ENCODE data around the gene MAP2K3.

MAP2K3 gene

DNA sequence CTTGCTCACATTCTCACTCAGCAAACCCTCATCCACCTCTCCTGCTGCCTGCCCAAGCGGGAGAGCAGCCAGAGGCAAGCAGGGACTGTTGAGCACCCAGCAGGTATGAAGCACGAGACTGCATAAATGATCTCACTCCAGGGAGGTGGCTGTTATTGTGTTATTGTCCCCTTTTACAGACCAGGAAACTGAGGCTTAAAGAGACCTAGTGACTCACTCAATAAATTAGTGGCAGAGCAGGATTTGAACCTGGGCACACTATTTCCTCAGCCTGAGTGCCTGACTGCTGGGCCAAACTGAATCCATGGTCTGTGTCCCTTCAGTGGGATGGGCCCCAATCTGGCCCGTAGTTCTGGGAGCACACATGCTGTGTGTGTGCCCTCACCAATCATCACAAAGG is 12.3 kb upstream of the MAP2K3 start:
- no peaks in the 10 kb centered on the region for H3K36me3 ChIP-seq
- TF ChIP-seq, protein P1, sequence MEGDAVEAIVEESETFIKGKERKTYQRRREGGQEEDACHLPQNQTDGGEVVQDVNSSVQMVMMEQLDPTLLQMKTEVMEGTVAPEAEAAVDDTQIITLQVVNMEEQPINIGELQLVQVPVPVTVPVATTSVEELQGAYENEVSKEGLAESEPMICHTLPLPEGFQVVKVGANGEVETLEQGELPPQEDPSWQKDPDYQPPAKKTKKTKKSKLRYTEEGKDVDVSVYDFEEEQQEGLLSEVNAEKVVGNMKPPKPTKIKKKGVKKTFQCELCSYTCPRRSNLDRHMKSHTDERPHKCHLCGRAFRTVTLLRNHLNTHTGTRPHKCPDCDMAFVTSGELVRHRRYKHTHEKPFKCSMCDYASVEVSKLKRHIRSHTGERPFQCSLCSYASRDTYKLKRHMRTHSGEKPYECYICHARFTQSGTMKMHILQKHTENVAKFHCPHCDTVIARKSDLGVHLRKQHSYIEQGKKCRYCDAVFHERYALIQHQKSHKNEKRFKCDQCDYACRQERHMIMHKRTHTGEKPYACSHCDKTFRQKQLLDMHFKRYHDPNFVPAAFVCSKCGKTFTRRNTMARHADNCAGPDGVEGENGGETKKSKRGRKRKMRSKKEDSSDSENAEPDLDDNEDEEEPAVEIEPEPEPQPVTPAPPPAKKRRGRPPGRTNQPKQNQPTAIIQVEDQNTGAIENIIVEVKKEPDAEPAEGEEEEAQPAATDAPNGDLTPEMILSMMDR (IDR thresholded peaks at IDR 0.05): no peak
- H3K27me3 ChIP-seq: peaks cover 10% of the 10 kb centered on the region
- no peaks in the 10 kb centered on the region for H3K9me3 ChIP-seq
- peaks cover 22 to 24% of the 10 kb centered on the region in 2 experiments for H3K4me1 ChIP-seq (ENCODE audit: control insufficient read depth in 1 of 2, insufficient read depth in 1 of 2, low read depth in 1 of 2, low read length in 1 of 2)
- no peak overlapping the region for H3K4me3 ChIP-seq (ENCODE audit: low read depth in 1 of 2, low read length in 1 of 2)
- H3K27ac ChIP-seq: no peak overlapping the region

DNA sequence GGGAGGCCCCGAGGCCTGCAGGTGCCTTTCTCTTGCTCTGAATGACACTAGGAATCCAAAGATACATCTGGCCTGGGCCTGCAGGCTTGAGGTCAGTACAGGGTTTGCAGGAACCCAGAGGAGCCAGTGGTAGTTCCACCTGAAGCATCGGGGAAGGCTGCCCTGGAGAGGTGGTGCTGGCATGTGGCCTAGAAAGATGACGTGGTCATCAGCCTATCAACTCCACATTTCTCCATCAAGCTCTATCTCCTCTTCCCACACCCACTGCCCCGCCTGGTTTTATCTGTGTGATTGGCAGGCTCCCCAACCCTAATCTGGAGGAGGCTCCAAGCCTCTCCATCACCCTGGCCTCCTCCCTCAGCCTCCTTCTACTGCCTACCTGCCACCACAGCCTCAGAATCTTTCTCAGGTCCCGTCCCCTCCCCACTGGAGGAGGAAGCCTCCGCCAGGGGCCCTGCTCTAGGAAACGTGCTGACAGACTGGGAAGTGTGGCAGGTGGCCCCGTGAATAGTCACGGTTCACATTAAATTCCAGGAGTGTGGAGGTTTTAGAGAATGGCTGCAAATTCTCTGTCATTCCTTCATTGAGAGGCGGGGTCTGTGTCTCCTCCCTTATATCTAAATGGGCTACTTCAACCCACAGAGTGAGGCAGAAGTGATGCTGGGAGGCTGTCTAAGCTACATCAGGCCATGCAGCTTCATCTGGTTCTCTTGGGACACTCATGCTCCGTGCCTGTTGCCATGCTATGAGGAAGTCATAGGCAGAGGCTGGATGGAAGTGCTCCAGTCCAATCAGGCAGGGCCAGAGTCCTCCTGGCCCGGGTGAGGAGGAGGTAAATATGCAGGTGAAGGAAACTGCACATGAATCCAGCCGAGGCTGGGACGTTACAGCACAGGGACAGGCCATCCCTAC is 11.4 kb upstream of the MAP2K3 start:
- Histone ChIP-seq H3K27ac (no peak overlapping the region), H3K36me3 (no peaks in the 10 kb centered on the region), H3K9me3 (no peaks in the 10 kb centered on the region), H3K4me3 (ENCODE audit: low read depth in 1 of 2, low read length in 1 of 2) (no peak overlapping the region), H3K4me1 (ENCODE audit: control insufficient read depth in 1 of 2, insufficient read depth in 1 of 2, low read depth in 1 of 2, low read length in 1 of 2) (peaks cover 31 to 32% of the 10 kb centered on the region in 2 experiments), H3K27me3 (peaks cover 10% of the 10 kb centered on the region)
- TF ChIP-seq, protein P1 (IDR thresholded peaks at IDR 0.05): no peak

DNA sequence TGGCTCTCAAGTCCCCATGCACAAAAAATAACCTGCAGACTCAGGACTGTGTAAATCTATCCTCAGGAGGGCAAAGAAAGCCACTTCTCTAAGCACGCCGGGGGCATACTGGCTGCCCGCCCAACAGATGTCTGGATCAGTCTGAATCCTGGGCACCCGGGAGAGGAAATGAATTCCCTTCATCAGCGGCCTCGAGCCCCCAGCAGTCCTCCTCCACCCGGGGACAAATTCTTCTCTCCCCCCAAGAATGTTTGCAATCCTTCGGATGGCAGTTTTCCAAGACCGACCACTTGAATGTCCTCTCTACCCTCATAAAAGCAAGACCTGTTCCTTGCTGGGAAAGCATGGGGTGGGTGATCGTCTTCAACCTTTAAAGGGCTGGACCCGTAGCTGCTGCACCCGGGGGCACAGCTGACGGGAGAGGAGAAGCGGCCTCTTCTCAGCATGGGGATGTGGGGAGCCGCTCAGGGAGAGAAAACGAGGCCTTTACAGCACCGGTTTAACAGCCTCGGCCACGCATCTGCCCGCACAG is 9.4 kb upstream of the MAP2K3 start:
- H3K36me3 ChIP-seq: no peaks in the 10 kb centered on the region
- no peak overlapping the region for H3K27ac ChIP-seq
- TF ChIP-seq, protein P1 (IDR thresholded peaks at IDR 0.05): no peak
- H3K4me1 ChIP-seq (ENCODE audit: control insufficient read depth in 1 of 2, insufficient read depth in 1 of 2, low read depth in 1 of 2, low read length in 1 of 2): peaks cover 51 to 52% of the 10 kb centered on the region in 2 experiments
- peak overlapping the region; percentile 60 to 71 for H3K4me3 ChIP-seq (ENCODE audit: low read depth in 1 of 2, low read length in 1 of 2)
- no peaks in the 10 kb centered on the region for H3K9me3 ChIP-seq
- peaks cover 10% of the 10 kb centered on the region for H3K27me3 ChIP-seq

DNA sequence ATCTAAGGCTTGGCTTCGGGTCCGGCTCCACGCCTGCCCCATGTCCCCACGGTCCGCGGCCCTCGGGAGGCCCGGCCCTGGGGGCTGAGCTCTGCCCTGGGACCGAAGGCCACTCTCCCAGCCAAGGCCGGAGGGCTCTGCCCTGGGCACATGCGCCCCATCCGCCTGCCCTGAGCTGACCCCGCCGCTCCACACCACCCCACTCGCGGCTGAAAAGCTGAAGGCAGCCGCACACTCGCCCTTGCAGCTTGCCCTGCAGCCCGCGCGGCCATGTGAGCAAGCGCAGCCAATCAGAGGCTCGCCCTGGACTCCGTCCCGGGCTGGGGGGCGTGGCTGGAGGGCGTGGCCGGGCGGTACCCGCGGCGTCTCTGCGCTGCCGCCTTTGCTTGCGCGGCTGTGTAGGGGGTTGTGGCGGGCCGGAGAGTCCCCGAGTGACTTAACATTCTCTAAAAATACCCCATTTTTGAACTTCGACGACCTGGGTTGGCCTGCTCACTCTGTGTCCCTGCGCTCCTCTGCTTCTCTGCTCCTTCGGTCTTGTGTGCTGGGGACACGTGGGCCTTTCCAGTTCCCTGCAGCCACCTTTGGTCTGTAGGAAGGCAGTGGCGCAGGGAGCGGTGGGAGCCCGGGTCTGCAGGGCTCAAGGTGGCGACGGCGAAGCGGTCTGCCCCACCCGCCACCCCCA is 8.8 kb upstream of the MAP2K3 start:
- Histone ChIP-seq H3K9me3 (no peaks in the 10 kb centered on the region), H3K4me3 (ENCODE audit: low read depth in 1 of 2, low read length in 1 of 2) (peak overlapping the region; percentile 60 to 71), H3K27me3 (peaks cover 10% of the 10 kb centered on the region), H3K4me1 (ENCODE audit: control insufficient read depth in 1 of 2, insufficient read depth in 1 of 2, low read depth in 1 of 2, low read length in 1 of 2) (peaks cover 57 to 58% of the 10 kb centered on the region in 2 experiments), H3K27ac (peak overlapping the region; percentile 48), H3K36me3 (no peaks in the 10 kb centered on the region)
- TF ChIP-seq, protein P1 (IDR thresholded peaks at IDR 0.05): peak; percentile 47

DNA sequence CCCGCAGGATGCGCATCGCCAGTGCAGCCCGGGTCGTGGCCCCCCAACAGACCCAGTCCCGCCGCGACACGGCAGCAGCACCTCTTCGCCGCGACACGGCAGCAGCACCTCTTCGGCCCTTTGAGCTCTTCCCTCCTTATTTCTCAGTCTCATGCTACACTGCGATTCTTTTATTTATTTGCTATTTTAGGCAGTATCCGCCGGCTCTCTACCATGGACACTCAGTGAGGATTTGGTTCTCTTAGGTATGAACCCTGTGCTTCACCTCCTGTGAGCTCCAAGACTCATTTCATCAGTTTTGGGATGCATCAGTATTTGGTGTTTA is 8.3 kb upstream of the MAP2K3 start:
- TF ChIP-seq, protein P1 (IDR thresholded peaks at IDR 0.05): no peak
- Histone ChIP-seq H3K36me3 (no peaks in the 10 kb centered on the region), H3K4me3 (ENCODE audit: low read depth in 1 of 2, low read length in 1 of 2) (peak overlapping the region; percentile 60 to 71), H3K9me3 (no peaks in the 10 kb centered on the region), H3K27me3 (peaks cover 10% of the 10 kb centered on the region), H3K4me1 (ENCODE audit: control insufficient read depth in 1 of 2, insufficient read depth in 1 of 2, low read depth in 1 of 2, low read length in 1 of 2) (peaks cover 62 to 63% of the 10 kb centered on the region in 2 experiments), H3K27ac (peak overlapping the region; percentile 48)

Data from neutrophil (primary cell).